ENCODE measurements around the gene SMARCE1.

GRCh38 chr17:40651939-40652338 is 4.3 kb upstream of the SMARCE1 start:
- no peak for TF ChIP-seq CTCF (IDR thresholded peaks at IDR 0.05)
- no peak for TF ChIP-seq EP300 (IDR thresholded peaks at IDR 0.05)
